ENCODE data around the gene PEX11G.

PEX11G gene

DNA sequence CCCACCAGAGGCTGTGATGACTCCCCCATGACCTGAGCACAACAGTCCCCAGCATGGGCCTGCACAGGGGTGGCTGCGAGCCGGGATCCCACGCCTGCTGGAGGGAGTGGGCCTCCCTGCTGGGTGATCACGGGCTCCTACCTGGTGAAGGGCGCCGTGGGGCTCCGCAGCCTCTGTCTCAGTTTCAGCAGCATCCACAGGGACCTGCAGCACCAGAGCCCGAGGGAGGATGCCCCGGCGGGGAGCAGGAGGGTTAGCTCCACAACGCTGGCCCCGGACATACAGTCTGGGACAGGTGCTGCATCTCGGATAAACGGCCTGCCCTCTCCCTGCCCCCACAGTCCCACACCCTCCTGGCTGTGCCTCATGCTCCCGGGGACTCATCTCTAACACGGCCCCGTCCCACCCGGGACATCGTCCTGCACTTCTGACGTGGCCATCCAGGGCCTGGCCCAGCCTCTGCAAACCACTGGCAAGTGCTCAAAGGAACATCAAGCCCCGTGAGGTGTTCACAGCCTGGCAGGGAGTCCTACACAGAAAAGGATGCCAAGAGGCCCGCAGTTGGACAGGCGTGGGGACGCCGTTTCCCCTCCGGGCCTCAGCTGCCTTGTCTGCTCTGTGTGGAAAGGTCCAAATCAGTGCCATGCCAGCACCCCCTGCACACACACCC, 10.5 kb downstream of the PEX11G start:
- H3K36me3 ChIP-seq (ENCODE audit: control insufficient read depth in 1 of 2, insufficient read depth in 2 of 2, low read length in 2 of 2), result no peaks in the 10 kb centered on the region
- H3K27me3 ChIP-seq (ENCODE audit: control insufficient read depth in 1 of 2, insufficient read depth in 2 of 2, low read length in 2 of 2), result no peaks in the 10 kb centered on the region
- no peak overlapping the region for H3K4me3 ChIP-seq (ENCODE audit: low read depth in 1 of 2, low read length in 2 of 2)
- H3K9ac ChIP-seq (ENCODE audit: low read depth in 1 of 2, low read length in 2 of 2), result no peak overlapping the region
- no peaks in the 10 kb centered on the region for H3K9me3 ChIP-seq (ENCODE audit: control insufficient read depth in 1 of 2, low read length in 2 of 2)
- H3K4me1 ChIP-seq (ENCODE audit: control insufficient read depth in 1 of 2, insufficient read depth in 2 of 2, low read length in 2 of 2), result peaks cover 3% of the 10 kb centered on the region in 2 donors
- H3K27ac ChIP-seq (ENCODE audit: low read depth, low read length), result no peak overlapping the region

- Histone ChIP-seq H3K4me3 (ENCODE audit: low read depth in 1 of 2, low read length in 2 of 2) (no peak overlapping the region), H3K27me3 (ENCODE audit: control insufficient read depth in 1 of 2, insufficient read depth in 2 of 2, low read length in 2 of 2) (no peaks in the 10 kb centered on the region), H3K9me3 (ENCODE audit: control insufficient read depth in 1 of 2, low read length in 2 of 2) (no peaks in the 10 kb centered on the region), H3K27ac (ENCODE audit: low read depth, low read length) (no peak overlapping the region), H3K36me3 (ENCODE audit: control insufficient read depth in 1 of 2, insufficient read depth in 2 of 2, low read length in 2 of 2) (no peaks in the 10 kb centered on the region), H3K9ac (ENCODE audit: low read depth in 1 of 2, low read length in 2 of 2) (no peak overlapping the region), H3K4me1 (ENCODE audit: control insufficient read depth in 1 of 2, insufficient read depth in 2 of 2, low read length in 2 of 2) (no peaks in the 10 kb centered on the region)
Observed at GRCh38 chr19:7477758-7478157, 11.1 kb downstream of the PEX11G start.

- Histone ChIP-seq H3K36me3 (ENCODE audit: control insufficient read depth in 1 of 2, insufficient read depth in 2 of 2, low read length in 2 of 2) (peaks cover 1 to 5% of the 10 kb centered on the region in 2 donors), H3K27me3 (ENCODE audit: control insufficient read depth in 1 of 2, insufficient read depth in 2 of 2, low read length in 2 of 2) (no peaks in the 10 kb centered on the region), H3K9ac (ENCODE audit: low read depth in 1 of 2, low read length in 2 of 2) (no peak overlapping the region), H3K4me3 (ENCODE audit: low read depth in 1 of 2, low read length in 2 of 2) (no peak overlapping the region), H3K4me1 (ENCODE audit: control insufficient read depth in 1 of 2, insufficient read depth in 2 of 2, low read length in 2 of 2) (no peaks in the 10 kb centered on the region), H3K9me3 (ENCODE audit: control insufficient read depth in 1 of 2, low read length in 2 of 2) (no peaks in the 10 kb centered on the region), H3K27ac (ENCODE audit: low read depth, low read length) (no peak overlapping the region)
Observed at GRCh38 chr19:7476777-7477494, 11.9 kb downstream of the PEX11G start.

GRCh38 chr19:7476241-7476640, 12.6 kb downstream of the PEX11G start:
- H3K9me3 ChIP-seq (ENCODE audit: control insufficient read depth in 1 of 2, low read length in 2 of 2), result no peaks in the 10 kb centered on the region
- no peaks in the 10 kb centered on the region for H3K27me3 ChIP-seq (ENCODE audit: control insufficient read depth in 1 of 2, insufficient read depth in 2 of 2, low read length in 2 of 2)
- H3K27ac ChIP-seq (ENCODE audit: low read depth, low read length), result no peak overlapping the region
- no peak overlapping the region for H3K9ac ChIP-seq (ENCODE audit: low read depth in 1 of 2, low read length in 2 of 2)
- H3K36me3 ChIP-seq (ENCODE audit: control insufficient read depth in 1 of 2, insufficient read depth in 2 of 2, low read length in 2 of 2), result peaks cover 7 to 12% of the 10 kb centered on the region in 2 donors
- no peaks in the 10 kb centered on the region for H3K4me1 ChIP-seq (ENCODE audit: control insufficient read depth in 1 of 2, insufficient read depth in 2 of 2, low read length in 2 of 2)
- no peak overlapping the region for H3K4me3 ChIP-seq (ENCODE audit: low read depth in 1 of 2, low read length in 2 of 2)

DNA sequence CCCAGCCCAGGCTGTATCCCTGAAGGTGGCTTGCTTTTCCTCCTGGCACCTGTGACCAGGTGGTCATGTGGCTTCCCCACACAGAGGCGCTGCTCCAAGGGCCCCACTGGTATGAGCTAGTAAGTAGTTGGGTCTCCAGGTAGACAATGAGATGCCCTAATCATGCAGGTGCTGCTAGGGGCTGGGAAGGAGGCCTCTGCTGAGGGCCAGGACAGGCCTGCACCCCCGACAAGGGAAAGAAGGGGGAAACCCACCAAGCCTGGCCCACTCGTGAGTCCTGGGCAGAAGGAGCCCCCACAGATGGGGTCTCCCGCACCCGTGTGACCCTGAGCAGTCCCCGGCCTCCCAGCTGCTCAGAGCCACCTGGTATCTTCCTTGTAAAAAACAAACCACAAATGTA, 13.2 kb downstream of the PEX11G start:
- H3K9ac ChIP-seq (ENCODE audit: low read depth in 1 of 2, low read length in 2 of 2), result no peak overlapping the region
- H3K4me3 ChIP-seq (ENCODE audit: low read depth in 1 of 2, low read length in 2 of 2), result no peak overlapping the region
- H3K9me3 ChIP-seq (ENCODE audit: control insufficient read depth in 1 of 2, low read length in 2 of 2), result no peaks in the 10 kb centered on the region
- H3K36me3 ChIP-seq (ENCODE audit: control insufficient read depth in 1 of 2, insufficient read depth in 2 of 2, low read length in 2 of 2), result peaks cover 9 to 18% of the 10 kb centered on the region in 2 donors
- H3K27ac ChIP-seq (ENCODE audit: low read depth, low read length), result no peak overlapping the region
- no peaks in the 10 kb centered on the region for H3K27me3 ChIP-seq (ENCODE audit: control insufficient read depth in 1 of 2, insufficient read depth in 2 of 2, low read length in 2 of 2)
- H3K4me1 ChIP-seq (ENCODE audit: control insufficient read depth in 1 of 2, insufficient read depth in 2 of 2, low read length in 2 of 2), result no peaks in the 10 kb centered on the region

GRCh38 chr19:7471696-7472615, 16.9 kb downstream of the PEX11G start:
- Histone ChIP-seq H3K27me3 (ENCODE audit: control insufficient read depth in 1 of 2, insufficient read depth in 2 of 2, low read length in 2 of 2) (no peaks in the 10 kb centered on the region), H3K27ac (ENCODE audit: low read depth, low read length) (no peak overlapping the region), H3K9ac (ENCODE audit: low read depth in 1 of 2, low read length in 2 of 2) (no peak overlapping the region), H3K4me3 (ENCODE audit: low read depth in 1 of 2, low read length in 2 of 2) (no peak overlapping the region), H3K9me3 (ENCODE audit: control insufficient read depth in 1 of 2, low read length in 2 of 2) (no peaks in the 10 kb centered on the region), H3K36me3 (ENCODE audit: control insufficient read depth in 1 of 2, insufficient read depth in 2 of 2, low read length in 2 of 2) (peaks cover 24 to 51% of the 10 kb centered on the region in 2 donors), H3K4me1 (ENCODE audit: control insufficient read depth in 1 of 2, insufficient read depth in 2 of 2, low read length in 2 of 2) (no peaks in the 10 kb centered on the region)

DNA sequence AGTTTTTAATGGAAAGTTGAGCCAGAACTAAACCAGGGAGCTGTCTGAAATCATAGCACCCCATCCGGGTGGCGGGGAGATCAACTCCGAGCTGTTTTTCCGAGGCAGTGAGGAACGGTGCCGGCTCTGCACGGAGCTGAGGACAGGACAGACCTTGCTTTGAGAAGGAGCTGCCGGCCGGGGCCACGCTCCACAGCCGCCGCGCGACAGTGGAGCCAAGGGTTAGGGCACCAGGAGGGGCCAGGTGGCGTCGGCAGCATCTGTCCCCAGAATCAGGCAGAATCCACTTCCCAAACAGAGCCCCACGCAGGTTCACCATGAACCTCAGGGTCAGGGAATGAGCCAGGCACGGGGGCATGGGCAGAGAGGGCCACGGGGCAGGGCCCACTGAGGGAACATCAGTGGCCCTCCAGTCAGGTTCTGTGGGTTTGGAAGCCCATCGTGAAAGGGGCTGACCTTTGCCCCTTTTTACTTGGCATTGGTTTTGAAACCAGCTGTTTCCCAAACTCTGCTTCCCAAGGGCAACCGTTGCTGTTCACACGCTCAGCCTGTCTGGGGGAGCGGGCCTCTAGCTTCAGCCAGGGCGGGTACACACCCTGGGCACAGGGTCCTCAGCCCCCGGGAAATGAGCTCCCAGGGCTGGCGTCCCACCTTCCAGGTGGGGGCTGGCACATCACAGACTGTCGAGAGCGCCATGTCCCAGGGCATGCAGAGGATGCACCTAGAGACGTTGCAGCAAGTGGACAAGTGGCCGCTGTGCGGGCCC, 18.1 kb downstream of the PEX11G start:
- no peak overlapping the region for H3K4me3 ChIP-seq (ENCODE audit: low read depth in 1 of 2, low read length in 2 of 2)
- H3K36me3 ChIP-seq (ENCODE audit: control insufficient read depth in 1 of 2, insufficient read depth in 2 of 2, low read length in 2 of 2), result peaks cover 24 to 54% of the 10 kb centered on the region in 2 donors
- no peaks in the 10 kb centered on the region for H3K9me3 ChIP-seq (ENCODE audit: control insufficient read depth in 1 of 2, low read length in 2 of 2)
- no peak overlapping the region for H3K27ac ChIP-seq (ENCODE audit: low read depth, low read length)
- H3K4me1 ChIP-seq (ENCODE audit: control insufficient read depth in 1 of 2, insufficient read depth in 2 of 2, low read length in 2 of 2), result no peaks in the 10 kb centered on the region
- no peak overlapping the region for H3K9ac ChIP-seq (ENCODE audit: low read depth in 1 of 2, low read length in 2 of 2)
- H3K27me3 ChIP-seq (ENCODE audit: control insufficient read depth in 1 of 2, insufficient read depth in 2 of 2, low read length in 2 of 2), result no peaks in the 10 kb centered on the region

GRCh38 chr19:7469669-7470285, 19.1 kb downstream of the PEX11G start:
- H3K36me3 ChIP-seq (ENCODE audit: control insufficient read depth in 1 of 2, insufficient read depth in 2 of 2, low read length in 2 of 2), result peaks cover 27 to 63% of the 10 kb centered on the region in 2 donors
- H3K27me3 ChIP-seq (ENCODE audit: control insufficient read depth in 1 of 2, insufficient read depth in 2 of 2, low read length in 2 of 2), result no peaks in the 10 kb centered on the region
- no peak overlapping the region for H3K27ac ChIP-seq (ENCODE audit: low read depth, low read length)
- H3K4me3 ChIP-seq (ENCODE audit: low read depth in 1 of 2, low read length in 2 of 2), result no peak overlapping the region
- H3K4me1 ChIP-seq (ENCODE audit: control insufficient read depth in 1 of 2, insufficient read depth in 2 of 2, low read length in 2 of 2), result no peaks in the 10 kb centered on the region
- no peak overlapping the region for H3K9ac ChIP-seq (ENCODE audit: low read depth in 1 of 2, low read length in 2 of 2)
- H3K9me3 ChIP-seq (ENCODE audit: control insufficient read depth in 1 of 2, low read length in 2 of 2), result no peaks in the 10 kb centered on the region

GRCh38 chr19:7468840-7469239, 20.0 kb downstream of the PEX11G start:
- Histone ChIP-seq H3K27ac (ENCODE audit: low read depth, low read length) (no peak overlapping the region), H3K36me3 (ENCODE audit: control insufficient read depth in 1 of 2, insufficient read depth in 2 of 2, low read length in 2 of 2) (peaks cover 34 to 71% of the 10 kb centered on the region in 2 donors)

More at GRCh38 chr19:7468840-7469239, 20.0 kb downstream of the PEX11G start:
- H3K9me3 ChIP-seq (ENCODE audit: control insufficient read depth in 1 of 2, low read length in 2 of 2), result no peaks in the 10 kb centered on the region
- H3K27me3 ChIP-seq (ENCODE audit: control insufficient read depth in 1 of 2, insufficient read depth in 2 of 2, low read length in 2 of 2), result no peaks in the 10 kb centered on the region
- H3K9ac ChIP-seq (ENCODE audit: low read depth in 1 of 2, low read length in 2 of 2), result no peak overlapping the region
- no peaks in the 10 kb centered on the region for H3K4me1 ChIP-seq (ENCODE audit: control insufficient read depth in 1 of 2, insufficient read depth in 2 of 2, low read length in 2 of 2)
- H3K4me3 ChIP-seq (ENCODE audit: low read depth in 1 of 2, low read length in 2 of 2), result no peak overlapping the region

Measured in duodenal mucosa (tissue), 2 donors.